ENCODE data around the gene BCL3.

The BCL3 gene

DNA sequence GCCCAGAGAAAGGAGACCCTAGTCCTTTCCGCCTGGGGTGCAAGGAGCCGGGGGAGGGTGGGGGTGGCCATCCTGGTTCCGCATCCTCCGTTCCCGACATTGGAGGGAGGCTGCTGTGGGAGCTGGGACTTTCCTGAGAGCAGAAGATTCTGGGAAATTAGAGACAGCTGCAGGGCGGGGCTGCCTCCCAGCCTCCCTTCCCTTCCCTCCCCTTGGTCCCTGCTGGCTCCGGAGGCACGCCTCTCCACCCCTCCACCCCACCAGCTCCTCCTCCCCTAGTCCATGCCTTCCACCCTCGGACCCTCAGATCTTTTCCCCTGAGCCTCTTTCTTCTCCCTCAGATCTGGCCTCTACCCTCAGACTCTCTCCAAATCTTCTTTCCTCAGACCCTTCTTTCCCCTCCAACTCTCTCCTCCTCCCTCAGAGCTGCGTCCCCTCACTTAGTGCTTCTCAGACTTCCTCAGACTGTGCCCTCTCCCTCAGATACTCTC, 3.1 kb upstream of the BCL3 start:
- Histone ChIP-seq H3K27ac (ENCODE audit: extremely low read depth, low read depth, low read length) (no peak overlapping the region), H3K9me3 (ENCODE audit: control insufficient read depth, insufficient read depth, low read depth, low read length) (no peaks in the 10 kb centered on the region), H3K36me3 (ENCODE audit: control insufficient read depth in 2 of 2, insufficient read depth in 1 of 2, low read length in 2 of 2) (no peaks in the 10 kb centered on the region; a peak in 1 of 3 replicates), H3K4me3 (ENCODE audit: low read depth, low read length) (no peak overlapping the region), H3K4me1 (ENCODE audit: control insufficient read depth, insufficient read depth, low read length) (peaks cover 7% of the 10 kb centered on the region)
- ChIA-PET CTCF (interaction anchor here (0.6 to 4.0 kb wide), 6 partner anchors 22 to 176 kb away, joined by 3 to 23 read pairs (median 5); no protein-coding TSS in a partner anchor), POLR2A (interaction anchor here (0.6 kb wide), 1 partner anchor 145 kb away, joined by 3 read pairs; the partner anchor contains the start of gene TOMM40)
- peak; percentile 46 for TF ChIP-seq SP3 (tag by site-specific recombination; IDR thresholded peaks at IDR 0.05)
- 0 out of 2 replicates have a peak, but pooled peaks have one; percentile 36 for TF ChIP-seq KLF8 (tag by site-specific recombination; IDR thresholded peaks at IDR 0.05)
- TF ChIP-seq, protein P1, sequence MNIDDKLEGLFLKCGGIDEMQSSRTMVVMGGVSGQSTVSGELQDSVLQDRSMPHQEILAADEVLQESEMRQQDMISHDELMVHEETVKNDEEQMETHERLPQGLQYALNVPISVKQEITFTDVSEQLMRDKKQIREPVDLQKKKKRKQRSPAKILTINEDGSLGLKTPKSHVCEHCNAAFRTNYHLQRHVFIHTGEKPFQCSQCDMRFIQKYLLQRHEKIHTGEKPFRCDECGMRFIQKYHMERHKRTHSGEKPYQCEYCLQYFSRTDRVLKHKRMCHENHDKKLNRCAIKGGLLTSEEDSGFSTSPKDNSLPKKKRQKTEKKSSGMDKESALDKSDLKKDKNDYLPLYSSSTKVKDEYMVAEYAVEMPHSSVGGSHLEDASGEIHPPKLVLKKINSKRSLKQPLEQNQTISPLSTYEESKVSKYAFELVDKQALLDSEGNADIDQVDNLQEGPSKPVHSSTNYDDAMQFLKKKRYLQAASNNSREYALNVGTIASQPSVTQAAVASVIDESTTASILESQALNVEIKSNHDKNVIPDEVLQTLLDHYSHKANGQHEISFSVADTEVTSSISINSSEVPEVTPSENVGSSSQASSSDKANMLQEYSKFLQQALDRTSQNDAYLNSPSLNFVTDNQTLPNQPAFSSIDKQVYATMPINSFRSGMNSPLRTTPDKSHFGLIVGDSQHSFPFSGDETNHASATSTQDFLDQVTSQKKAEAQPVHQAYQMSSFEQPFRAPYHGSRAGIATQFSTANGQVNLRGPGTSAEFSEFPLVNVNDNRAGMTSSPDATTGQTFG (tag by site-specific recombination; IDR thresholded peaks at IDR 0.05; ENCODE audit: borderline replicate concordance) = no peak
- TF ChIP-seq ZNF600 (tag by site-specific recombination; IDR thresholded peaks at IDR 0.05) = no peak
- TF ChIP-seq ZBTB48 (tag by site-specific recombination; IDR thresholded peaks at IDR 0.05) = peak; percentile 56
- peak; percentile 41 for TF ChIP-seq SP2 (tag by site-specific recombination; IDR thresholded peaks at IDR 0.05)
- TF ChIP-seq ZNF792 (tag by site-specific recombination; IDR thresholded peaks at IDR 0.05) = no peak
- TF ChIP-seq, protein P2, sequence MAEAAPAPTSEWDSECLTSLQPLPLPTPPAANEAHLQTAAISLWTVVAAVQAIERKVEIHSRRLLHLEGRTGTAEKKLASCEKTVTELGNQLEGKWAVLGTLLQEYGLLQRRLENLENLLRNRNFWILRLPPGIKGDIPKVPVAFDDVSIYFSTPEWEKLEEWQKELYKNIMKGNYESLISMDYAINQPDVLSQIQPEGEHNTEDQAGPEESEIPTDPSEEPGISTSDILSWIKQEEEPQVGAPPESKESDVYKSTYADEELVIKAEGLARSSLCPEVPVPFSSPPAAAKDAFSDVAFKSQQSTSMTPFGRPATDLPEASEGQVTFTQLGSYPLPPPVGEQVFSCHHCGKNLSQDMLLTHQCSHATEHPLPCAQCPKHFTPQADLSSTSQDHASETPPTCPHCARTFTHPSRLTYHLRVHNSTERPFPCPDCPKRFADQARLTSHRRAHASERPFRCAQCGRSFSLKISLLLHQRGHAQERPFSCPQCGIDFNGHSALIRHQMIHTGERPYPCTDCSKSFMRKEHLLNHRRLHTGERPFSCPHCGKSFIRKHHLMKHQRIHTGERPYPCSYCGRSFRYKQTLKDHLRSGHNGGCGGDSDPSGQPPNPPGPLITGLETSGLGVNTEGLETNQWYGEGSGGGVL (tag by site-specific recombination; IDR thresholded peaks at IDR 0.05) = peak; percentile 85
- TF ChIP-seq PRDM1 (tag by site-specific recombination; IDR thresholded peaks at IDR 0.05) = peak; percentile 77
- TF ChIP-seq IKZF3 (tag by site-specific recombination; IDR thresholded peaks at IDR 0.05) = peak; percentile 66
- TF ChIP-seq ZNF76 (tag by site-specific recombination; IDR thresholded peaks at IDR 0.05; ENCODE audit: borderline replicate concordance, low read depth) = peak; percentile 52; the same call in 1 of the 2 replicates
- TF ChIP-seq, protein P3, sequence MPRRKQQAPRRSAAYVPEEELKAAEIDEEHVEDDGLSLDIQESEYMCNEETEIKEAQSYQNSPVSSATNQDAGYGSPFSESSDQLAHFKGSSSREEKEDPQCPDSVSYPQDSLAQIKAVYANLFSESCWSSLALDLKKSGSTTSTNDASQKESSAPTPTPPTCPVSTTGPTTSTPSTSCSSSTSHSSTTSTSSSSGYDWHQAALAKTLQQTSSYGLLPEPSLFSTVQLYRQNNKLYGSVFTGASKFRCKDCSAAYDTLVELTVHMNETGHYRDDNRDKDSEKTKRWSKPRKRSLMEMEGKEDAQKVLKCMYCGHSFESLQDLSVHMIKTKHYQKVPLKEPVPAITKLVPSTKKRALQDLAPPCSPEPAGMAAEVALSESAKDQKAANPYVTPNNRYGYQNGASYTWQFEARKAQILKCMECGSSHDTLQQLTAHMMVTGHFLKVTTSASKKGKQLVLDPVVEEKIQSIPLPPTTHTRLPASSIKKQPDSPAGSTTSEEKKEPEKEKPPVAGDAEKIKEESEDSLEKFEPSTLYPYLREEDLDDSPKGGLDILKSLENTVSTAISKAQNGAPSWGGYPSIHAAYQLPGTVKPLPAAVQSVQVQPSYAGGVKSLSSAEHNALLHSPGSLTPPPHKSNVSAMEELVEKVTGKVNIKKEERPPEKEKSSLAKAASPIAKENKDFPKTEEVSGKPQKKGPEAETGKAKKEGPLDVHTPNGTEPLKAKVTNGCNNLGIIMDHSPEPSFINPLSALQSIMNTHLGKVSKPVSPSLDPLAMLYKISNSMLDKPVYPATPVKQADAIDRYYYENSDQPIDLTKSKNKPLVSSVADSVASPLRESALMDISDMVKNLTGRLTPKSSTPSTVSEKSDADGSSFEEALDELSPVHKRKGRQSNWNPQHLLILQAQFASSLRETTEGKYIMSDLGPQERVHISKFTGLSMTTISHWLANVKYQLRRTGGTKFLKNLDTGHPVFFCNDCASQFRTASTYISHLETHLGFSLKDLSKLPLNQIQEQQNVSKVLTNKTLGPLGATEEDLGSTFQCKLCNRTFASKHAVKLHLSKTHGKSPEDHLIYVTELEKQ (tag by site-specific recombination; IDR thresholded peaks at IDR 0.05; ENCODE audit: borderline replicate concordance) = no peak
- TF ChIP-seq, protein P4, sequence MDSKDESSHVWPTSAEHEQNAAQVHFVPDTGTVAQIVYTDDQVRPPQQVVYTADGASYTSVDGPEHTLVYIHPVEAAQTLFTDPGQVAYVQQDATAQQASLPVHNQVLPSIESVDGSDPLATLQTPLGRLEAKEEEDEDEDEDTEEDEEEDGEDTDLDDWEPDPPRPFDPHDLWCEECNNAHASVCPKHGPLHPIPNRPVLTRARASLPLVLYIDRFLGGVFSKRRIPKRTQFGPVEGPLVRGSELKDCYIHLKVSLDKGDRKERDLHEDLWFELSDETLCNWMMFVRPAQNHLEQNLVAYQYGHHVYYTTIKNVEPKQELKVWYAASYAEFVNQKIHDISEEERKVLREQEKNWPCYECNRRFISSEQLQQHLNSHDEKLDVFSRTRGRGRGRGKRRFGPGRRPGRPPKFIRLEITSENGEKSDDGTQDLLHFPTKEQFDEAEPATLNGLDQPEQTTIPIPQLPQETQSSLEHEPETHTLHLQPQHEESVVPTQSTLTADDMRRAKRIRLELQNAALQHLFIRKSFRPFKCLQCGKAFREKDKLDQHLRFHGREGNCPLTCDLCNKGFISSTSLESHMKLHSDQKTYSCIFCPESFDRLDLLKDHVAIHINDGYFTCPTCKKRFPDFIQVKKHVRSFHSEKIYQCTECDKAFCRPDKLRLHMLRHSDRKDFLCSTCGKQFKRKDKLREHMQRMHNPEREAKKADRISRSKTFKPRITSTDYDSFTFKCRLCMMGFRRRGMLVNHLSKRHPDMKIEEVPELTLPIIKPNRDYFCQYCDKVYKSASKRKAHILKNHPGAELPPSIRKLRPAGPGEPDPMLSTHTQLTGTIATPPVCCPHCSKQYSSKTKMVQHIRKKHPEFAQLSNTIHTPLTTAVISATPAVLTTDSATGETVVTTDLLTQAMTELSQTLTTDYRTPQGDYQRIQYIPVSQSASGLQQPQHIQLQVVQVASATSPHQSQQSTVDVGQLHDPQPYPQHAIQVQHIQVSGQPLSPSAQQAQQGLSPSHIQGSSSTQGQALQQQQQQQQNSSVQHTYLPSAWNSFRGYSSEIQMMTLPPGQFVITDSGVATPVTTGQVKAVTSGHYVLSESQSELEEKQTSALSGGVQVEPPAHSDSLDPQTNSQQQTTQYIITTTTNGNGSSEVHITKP (tag by site-specific recombination; IDR thresholded peaks at IDR 0.05) = peak; percentile 33; the same call in 1 of the 2 replicates
- peak; percentile 89 for TF ChIP-seq KLF1 (tag by site-specific recombination; IDR thresholded peaks at IDR 0.05)
- TF ChIP-seq, protein P5, sequence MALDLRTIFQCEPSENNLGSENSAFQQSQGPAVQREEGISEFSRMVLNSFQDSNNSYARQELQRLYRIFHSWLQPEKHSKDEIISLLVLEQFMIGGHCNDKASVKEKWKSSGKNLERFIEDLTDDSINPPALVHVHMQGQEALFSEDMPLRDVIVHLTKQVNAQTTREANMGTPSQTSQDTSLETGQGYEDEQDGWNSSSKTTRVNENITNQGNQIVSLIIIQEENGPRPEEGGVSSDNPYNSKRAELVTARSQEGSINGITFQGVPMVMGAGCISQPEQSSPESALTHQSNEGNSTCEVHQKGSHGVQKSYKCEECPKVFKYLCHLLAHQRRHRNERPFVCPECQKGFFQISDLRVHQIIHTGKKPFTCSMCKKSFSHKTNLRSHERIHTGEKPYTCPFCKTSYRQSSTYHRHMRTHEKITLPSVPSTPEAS (tag by site-specific recombination; IDR thresholded peaks at IDR 0.05) = no peak
- TF ChIP-seq SP7 (tag by site-specific recombination; IDR thresholded peaks at IDR 0.05) = peak; percentile 37; the same call in 1 of the 2 replicates
- no peak for TF ChIP-seq ZNF837 (tag by site-specific recombination; IDR thresholded peaks at IDR 0.05)
- TF ChIP-seq, protein P6, sequence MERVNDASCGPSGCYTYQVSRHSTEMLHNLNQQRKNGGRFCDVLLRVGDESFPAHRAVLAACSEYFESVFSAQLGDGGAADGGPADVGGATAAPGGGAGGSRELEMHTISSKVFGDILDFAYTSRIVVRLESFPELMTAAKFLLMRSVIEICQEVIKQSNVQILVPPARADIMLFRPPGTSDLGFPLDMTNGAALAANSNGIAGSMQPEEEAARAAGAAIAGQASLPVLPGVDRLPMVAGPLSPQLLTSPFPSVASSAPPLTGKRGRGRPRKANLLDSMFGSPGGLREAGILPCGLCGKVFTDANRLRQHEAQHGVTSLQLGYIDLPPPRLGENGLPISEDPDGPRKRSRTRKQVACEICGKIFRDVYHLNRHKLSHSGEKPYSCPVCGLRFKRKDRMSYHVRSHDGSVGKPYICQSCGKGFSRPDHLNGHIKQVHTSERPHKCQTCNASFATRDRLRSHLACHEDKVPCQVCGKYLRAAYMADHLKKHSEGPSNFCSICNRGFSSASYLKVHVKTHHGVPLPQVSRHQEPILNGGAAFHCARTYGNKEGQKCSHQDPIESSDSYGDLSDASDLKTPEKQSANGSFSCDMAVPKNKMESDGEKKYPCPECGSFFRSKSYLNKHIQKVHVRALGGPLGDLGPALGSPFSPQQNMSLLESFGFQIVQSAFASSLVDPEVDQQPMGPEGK (tag by site-specific recombination; IDR thresholded peaks at IDR 0.05) = peak; percentile 27; the same call in 1 of the 2 replicates
- TF ChIP-seq ZNF555 (tag by site-specific recombination; conservative IDR thresholded peaks at IDR 0.05) = no peak
- no peak for TF ChIP-seq ZNF24 (tag by site-specific recombination; IDR thresholded peaks at IDR 0.05)
- TF ChIP-seq GLIS1 (tag by site-specific recombination; IDR thresholded peaks at IDR 0.05) = peak; percentile 11; the same call in 1 of the 2 replicates
- TF ChIP-seq ZNF48 (tag by site-specific recombination; IDR thresholded peaks at IDR 0.05) = no peak
